Measurements from ENCODE around the gene CAST.

DNA sequence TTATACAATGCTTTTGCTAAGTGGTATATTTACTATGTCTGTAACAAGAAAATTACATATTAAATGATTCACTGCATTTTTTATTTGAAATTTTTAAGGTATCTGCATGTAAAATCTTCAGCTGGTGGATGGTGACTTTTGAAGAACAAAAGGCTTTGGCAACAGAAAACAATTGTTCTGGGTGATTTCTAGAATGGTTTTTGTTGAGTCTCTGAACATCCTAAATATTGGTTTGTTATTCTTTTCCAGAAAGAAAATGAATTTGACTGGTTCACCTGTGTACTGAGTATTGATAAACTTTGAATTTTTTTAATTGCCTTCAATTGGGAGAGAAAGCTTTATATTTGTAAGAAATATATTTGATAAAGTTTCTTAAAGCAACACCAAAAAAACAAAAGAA, 110.4 kb downstream of the CAST start:
- TF ChIP-seq, protein P1, sequence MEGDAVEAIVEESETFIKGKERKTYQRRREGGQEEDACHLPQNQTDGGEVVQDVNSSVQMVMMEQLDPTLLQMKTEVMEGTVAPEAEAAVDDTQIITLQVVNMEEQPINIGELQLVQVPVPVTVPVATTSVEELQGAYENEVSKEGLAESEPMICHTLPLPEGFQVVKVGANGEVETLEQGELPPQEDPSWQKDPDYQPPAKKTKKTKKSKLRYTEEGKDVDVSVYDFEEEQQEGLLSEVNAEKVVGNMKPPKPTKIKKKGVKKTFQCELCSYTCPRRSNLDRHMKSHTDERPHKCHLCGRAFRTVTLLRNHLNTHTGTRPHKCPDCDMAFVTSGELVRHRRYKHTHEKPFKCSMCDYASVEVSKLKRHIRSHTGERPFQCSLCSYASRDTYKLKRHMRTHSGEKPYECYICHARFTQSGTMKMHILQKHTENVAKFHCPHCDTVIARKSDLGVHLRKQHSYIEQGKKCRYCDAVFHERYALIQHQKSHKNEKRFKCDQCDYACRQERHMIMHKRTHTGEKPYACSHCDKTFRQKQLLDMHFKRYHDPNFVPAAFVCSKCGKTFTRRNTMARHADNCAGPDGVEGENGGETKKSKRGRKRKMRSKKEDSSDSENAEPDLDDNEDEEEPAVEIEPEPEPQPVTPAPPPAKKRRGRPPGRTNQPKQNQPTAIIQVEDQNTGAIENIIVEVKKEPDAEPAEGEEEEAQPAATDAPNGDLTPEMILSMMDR (IDR thresholded peaks at IDR 0.05; ENCODE audit: insufficient read depth, low read depth, low read length) = no peak
- TF ChIP-seq EZH2 (IDR thresholded peaks at IDR 0.05; ENCODE audit: insufficient read depth, low read length) = no peak

Measured in astrocyte (in vitro differentiated cells and primary cell).